ENCODE results near the gene VPS37C. TPM values are rescaled to one million over a fixed set of nuclear protein-coding genes. Genes with fewer than 3 reads are reported as not detected.
"Not testable (repeated sequence)": the region's sequence is repeated elsewhere in the genome, so short reads cannot be mapped to it uniquely, and the experiment has no call there.

Gene VPS37C
- 19.5 and 27.8 TPM in 2 replicates for total RNA-seq

DNA sequence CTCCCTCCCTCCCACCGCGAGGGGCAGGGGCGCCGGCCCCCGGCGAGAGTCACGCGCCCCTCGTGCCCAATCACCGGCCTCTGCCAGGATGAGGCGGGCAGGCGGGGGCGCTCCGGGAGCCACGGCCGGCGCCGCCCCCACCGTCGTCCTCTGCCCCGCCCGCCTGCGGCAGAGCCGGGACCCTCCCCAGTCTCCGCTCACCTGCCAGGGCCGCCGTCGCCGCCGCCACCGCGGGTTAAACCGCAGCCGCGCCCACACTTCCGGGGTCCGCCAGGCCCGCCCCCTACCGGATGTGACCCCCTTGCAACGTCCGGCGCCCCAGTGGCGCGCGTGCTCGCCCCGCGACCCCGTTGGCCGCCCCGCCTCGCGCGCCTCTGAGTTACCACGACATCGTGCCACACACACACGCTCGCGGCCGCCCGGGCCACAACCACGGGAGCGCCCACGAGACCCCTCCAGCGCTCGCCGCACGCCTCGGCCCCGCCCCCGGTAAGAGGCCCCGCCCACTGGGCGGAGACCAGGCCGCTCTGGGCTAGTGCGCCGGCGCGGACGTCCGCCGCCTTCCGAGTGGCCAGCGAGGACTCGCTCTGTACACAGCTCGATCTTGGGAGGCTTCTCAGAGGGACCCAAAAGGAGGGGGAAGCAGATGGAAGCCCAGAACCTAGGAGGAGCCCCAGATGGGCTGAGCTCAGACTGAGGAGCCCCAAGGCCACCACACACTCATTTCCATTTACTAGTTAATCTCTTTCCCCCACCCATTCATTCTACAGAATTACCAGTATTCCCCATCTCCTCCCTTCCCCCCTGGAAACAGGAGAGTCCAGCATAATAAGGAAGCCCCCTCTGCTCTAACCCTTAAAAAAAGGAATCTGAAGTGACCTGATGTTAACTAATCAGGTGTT is at the start of gene VPS37C:
VPS37C (minus strand) TSS at position 237 of the 902 bp plus-strand sequence. CDS start 22,597 bp downstream, outside the sequence.
- peak; percentile 36 for DNase-seq (ENCODE audit: extremely low read depth, low read depth, low spot score)

DNA sequence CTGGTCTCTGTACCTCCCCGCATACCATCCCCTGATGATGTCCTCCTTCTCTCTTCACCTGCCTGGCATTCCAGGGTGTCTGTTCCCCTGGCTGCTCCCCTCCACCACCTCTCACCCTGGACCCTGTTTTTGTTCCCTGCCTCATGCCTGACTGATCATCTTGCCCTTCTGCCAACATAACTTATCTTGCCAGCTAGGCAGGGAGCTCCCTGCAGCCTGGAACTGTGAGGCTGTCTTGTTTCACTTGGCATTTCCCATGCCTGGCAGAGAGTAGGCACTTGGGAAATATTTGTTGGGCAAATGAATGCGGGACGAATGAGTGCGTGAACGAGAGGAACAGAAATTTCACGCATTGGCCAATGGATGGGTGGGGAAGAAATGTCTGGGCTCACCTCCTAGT is 49.4 kb upstream of the VPS37C start:
- DNase-seq (ENCODE audit: extremely low read depth, low read depth, low spot score), result not testable (repeated sequence)

DNA sequence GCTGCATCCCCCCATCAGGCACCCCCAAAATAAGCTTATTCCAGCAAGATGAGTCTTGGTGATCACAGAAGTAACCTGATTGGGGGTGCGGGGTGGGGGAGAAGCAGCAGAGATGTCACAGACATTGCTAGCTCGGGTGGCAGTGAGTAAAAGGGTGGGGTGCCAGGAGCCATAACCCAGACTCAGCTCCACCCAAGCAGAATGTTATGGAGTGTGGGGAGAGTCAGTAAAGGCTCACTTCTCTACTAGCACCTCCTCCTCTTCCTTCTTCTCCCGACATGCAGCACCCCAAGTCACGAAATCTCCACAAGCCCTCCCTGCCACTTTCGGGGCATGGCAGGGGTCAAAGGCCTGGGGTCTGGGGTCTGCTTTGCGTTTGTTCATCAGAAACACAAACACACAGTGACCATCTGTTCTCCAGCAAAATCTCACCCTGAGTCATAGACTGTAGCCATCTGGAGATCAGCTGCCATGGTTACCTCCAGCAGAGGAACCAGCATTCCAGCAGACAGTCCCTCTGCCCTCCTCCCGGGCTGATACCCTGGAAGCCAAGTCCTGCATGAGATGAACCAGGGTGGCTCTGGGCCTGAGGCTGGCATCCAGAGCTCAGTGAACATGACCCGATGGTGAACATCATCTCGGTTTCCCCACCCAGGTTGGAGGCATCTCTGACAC is 46.5 kb upstream of the VPS37C start:
- DNase-seq (ENCODE audit: extremely low read depth, low read depth, low spot score), result not testable (repeated sequence)

DNA sequence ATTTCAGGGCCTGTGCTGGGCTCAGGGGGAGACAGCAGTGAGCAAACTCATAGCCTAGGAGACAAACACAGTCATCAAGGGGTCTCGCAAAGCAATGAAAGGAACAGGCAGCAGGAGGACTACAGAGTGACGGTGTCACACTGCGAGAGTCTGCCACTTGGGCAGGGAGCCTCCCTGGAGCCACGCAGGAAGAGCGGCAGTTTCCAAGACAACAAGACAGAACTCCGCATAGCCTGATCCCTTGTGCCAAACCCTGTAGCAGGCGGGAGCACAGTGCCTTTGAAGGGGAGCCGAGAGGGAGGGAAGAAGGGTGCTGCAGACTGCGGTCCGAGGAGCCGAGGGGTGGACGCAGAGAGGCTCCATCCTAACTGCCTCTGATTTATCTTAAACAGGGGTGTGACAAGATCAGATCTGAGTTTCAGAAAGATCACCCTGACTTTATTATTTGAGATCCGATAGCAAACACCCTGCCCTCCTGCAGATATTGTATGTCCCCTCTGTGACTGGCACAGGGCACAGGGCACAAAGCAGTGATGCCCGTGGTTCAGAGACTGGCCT is 43.4 kb upstream of the VPS37C start:
- not testable (repeated sequence) for DNase-seq (ENCODE audit: extremely low read depth, low read depth, low spot score)

DNA sequence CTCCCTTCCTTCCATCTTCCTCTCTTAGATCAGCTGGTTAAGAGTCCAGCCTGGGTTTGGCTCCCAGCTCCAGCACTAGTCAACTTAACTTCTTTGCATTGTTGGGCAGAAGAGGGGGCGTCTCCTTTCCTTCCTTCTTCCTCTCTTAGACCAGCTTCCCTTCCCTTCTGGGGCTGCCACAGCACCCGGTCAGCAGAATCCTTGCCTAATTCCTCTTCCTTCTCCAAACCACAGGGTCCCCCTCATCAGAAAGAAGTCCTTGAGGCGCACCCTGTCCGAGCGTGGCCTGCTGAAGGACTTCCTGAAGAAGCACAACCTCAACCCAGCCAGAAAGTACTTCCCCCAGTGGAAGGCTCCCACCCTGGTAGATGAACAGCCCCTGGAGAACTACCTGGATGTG is 42.6 kb upstream of the VPS37C start:
- DNase-seq (ENCODE audit: extremely low read depth, low read depth, low spot score), result not testable (repeated sequence)

DNA sequence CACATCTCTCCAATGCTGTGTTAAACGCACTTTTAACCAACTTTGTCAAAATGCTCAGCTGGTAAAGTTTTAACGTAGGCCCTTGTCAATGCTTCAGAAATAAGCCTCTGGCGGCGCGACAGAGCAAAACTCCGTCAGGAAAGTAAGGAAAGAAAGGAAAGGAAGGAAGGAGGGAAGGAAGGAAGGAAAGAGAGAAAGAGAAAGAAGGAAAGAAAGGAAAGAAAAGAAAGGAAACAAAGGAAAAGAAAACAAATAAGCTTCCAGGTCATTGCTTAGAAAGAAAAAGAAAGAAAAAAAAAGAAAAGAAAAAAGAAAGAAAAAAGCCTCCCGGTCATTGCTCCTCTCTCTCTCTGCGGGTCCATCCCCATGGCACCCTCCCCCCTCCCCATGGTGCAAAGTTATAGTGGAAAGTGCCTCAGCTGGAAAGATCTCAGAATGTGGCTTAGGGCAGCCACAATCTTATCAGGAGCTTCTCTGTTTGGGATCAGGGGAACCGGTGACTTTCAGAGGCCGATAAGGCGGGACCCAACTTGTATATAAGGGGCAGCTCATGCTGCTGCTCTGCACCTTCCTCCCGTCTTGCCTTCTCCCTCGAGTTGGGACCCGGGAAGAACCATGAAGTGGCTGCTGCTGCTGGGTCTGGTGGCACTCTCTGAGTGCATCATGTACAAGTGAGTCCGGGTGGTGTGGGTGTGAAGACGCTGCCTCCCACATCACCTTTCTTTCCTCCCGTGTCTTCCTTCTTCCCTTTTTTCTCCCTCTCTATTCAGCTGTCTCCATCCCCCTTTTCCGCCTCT is 41.9 kb upstream of the VPS37C start, which contains the start of gene PGA3:
PGA3 (plus strand) TSS at position 566 of the 797 bp plus-strand sequence; CDS start at position 616, 50 bp downstream.
- not testable (repeated sequence) for DNase-seq (ENCODE audit: extremely low read depth, low read depth, low spot score)

DNA sequence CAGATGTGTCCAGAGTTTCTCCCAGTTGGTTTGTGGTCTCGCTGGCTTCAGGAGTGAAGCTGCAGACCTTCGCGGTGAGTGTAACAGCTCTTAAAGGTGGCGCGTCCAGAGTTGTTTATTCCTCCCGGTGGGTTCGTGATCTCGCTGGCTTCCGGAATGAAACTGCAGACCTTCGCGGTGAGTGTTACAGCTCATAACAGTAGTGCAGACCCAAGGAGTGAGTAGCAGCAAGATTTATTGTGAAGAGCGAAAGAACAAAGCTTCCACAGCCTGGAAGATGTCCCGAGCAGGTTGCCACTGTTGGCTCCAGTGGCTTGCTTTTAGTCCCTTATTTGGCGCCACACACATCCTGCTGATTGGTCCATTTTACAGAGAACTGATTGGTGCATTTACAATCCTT is 40.2 kb upstream of the VPS37C start:
- DNase-seq (ENCODE audit: extremely low read depth, low read depth, low spot score), result no peak

DNA sequence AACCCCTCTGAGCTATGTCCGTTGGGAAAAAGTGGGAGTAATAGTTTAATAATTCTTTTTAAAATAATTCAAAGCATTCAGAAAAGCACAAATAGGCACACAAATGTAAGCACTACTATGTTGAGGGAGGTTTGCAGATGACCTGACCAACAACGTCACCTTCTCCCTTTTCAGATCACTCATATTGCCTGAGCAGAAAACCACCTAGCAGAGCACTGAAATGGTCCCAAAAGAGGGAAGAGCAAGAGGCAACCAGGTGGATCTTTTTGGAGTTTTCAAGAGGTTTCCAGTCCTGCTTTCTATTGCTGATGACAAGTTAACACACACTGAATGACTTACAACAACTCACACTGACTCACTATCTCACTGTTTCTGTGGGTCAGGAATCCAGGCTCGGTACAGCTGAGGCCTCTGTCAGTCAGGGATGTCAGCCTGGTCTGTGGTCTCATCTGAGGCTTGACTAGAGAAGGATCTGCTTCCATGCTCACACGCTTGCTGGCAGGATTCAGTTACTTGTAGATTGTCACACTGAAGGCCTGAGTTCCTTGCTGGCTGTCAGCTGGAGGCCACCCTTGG is 37.8 kb upstream of the VPS37C start:
- DNase-seq (ENCODE audit: extremely low read depth, low read depth, low spot score), result no peak

DNA sequence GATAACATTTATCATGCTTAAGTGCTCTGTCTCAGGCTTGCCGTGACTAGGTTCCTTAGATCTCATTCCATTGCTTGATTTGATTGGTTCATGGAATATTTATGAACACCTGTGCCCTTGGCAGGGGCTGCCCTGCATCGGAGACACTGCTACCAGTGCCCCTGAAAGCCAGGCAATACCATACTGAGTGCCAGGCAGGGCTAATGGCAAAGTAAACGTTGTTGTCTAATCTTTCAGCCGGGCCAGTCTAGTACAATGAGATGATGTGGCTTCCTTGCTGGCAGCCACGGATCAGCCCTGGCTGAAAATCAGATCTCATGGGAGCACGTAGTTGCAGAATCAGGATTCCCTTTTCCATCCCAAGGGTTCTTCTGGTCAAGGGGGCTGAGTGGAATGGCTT is 37.1 kb upstream of the VPS37C start:
- DNase-seq (ENCODE audit: extremely low read depth, low read depth, low spot score), result no peak

DNA sequence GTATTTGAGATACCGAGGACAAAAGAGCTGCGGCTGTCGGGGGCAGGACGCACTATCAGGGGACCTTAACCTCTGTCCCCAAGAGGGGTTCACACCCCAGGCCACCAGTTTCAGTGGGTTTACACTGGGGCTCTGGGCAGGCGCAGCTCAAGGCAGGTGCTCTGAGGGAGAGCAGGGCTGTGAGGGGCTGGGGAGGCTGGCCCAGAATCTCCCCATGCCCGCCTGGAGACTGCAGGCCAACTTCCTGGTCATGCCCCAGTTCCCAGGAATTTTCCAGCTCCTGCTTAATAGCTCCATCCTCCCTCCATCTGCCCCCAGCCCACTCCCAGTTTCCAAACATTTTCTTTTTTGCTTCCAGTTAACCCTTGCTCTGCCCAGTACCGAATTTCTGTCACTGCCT is 34.5 kb upstream of the VPS37C start:
- DNase-seq (ENCODE audit: extremely low read depth, low read depth, low spot score), result no peak

DNA sequence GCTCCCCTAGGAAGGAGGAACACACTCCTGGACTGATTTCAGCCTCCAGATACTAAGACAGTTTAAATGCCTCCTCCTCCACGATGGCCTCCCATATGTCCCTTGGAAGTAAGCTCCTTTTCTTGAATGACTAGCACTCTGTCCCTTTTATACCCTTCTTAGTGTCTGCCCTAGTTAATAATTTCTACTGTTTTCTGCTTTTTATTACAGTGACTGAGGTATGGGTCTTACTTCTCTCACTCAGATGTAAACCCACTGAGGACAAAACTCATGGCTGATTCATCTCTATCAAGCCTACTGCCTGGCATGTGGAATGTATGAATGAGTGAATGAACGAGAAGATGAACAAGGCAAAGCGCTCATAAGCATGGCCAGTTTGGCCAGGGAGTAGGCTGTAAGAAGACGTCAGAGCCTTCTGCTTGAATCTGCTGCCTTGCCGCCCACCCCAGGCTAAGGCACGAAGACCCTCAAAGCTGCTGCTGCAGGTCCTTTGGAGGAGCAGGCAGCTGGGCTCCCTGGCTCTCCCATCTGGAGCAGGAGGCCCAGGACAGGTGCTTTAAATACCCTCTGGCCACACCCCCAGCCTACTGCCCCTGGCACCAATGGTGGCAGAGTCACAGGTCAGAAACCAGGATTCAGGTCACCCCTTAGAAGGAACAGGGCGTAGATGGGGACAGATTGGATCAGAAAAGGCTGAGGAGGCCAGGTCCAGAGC is 33.9 kb upstream of the VPS37C start:
- no peak for DNase-seq (ENCODE audit: extremely low read depth, low read depth, low spot score)

DNA sequence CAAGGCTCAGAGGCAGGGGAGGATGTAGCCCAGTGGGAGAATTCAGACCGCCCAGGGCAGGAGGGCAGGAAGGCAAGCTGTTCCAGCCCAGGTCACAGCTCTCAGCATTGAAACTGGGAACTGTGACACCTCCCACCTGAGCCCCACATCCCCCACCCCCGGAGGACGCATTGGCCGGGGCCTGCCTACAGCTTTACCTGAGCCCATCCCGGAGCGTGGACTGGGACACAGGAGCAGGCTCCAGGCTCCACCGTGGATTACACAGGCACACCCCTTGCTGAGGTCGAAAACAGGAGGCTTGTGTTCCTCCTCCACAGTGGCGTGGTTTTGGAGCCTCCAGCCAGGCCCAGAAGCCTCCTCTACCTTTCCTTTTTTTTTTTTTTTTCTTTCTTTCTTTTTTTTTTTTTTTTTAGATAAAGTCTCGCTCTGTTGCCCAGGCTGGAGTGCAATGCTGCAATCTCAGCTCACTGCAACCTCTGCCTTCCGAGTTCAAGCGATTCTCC is 33.0 kb upstream of the VPS37C start:
- DNase-seq (ENCODE audit: extremely low read depth, low read depth, low spot score), result no peak

DNA sequence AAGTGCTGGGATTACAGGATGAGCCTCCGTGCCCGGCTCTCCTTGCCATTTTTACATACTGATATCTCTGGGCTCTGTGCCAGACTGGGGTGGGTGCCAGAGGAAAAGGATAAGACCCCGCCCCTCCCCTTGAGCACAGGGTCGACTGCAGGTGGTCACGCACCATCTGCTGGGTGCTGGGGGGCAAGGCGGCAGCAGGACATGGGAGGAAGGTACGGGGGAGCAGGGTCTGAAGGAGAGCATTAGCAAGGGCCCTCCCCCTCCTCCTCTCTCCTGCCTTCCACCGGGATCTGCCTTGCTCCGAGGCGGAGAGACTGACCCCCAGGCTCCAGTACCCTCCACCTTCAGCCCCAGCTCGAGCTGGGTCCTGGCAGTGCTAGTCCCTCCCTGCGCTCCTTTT is 32.4 kb upstream of the VPS37C start:
- no peak for DNase-seq (ENCODE audit: extremely low read depth, low read depth, low spot score)

DNA sequence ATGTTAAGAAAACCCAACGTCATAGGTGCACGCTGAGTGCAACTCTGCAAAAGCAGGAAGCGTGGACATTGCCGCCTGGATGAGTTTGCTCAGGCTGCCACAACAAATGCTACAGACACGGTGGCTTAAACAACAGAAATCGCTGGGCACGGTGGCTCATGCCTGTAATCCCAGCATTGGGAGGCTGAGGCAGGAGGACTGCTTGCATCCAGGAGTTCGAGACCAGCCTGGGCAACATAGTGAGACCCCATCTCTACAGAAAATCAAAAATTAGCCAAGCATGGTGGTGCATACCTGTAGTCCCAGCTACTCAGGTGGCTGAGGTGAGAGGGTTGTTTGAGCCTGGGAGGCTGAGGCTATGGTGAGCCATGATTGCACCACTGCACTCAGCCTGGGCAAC is 28.7 kb upstream of the VPS37C start:
- DNase-seq (ENCODE audit: extremely low read depth, low read depth, low spot score), result no peak

DNA sequence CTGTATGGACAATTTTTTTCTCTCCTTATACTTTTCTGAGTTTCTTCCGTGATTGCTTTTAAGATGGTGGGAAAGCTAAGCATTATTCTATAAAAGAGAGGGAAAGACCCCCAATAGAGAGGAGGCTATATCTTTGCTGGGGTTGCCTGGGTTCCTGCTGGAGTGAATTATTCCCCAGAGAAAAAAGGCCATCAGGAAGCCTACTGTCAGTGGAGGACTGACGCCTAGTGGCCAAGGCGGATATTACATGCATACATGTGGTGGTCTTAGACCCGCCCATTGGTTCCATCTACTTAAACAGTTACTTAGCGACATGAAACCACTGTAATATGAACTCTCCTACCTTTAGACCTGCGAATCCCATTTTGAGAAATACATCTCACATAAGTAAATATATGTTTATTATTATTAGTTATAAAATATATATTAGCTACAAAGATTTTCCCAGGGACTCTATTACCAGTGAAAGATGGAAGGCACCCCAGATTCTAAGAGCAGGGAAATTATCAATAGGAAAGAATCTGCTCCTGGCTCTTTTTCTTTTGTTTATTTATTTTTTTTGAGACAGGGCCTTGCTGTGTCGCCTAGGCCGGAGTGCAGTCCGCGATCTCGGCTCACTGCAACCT is 26.4 kb upstream of the VPS37C start:
- DNase-seq (ENCODE audit: extremely low read depth, low read depth, low spot score), result peak; percentile 48

DNA sequence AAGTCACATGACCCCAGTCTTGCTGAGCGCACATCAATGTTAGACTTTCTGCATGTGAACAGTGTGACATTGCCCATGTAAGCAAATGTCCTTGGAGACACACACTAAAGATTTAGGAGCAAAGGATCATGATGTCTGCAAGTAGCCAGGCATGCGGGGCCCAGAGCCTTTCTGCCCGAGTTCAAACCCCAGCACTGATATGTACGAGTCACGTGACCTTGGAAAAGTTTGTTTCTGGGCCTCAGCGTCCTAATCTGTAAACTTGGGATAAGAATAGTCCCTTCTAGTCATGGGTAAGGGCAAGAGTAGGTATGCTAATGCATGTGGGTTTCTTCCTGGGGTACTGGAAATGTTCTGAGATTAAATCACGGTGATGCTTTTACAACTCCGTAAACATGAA is 25.3 kb upstream of the VPS37C start:
- DNase-seq (ENCODE audit: extremely low read depth, low read depth, low spot score), result no peak

DNA sequence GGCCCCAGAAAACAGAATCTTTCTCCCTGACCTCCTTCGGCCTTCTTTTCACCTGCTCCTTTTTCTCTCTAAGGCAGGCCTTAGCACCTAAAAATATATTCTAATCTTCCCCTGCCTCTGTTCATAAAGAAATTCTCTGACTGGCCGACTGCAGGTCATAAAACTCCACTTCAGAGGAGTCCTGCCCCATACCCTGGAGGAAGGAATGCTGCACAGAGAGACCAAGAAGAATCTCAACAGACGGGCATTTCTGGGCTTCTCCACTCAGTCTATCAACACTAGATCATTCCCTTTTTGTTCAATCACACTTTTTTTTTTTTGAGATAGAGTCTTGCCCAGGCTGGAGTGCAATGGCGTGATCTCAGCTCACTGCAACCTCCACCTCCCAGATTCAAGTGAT is 22.4 kb upstream of the VPS37C start:
- DNase-seq (ENCODE audit: extremely low read depth, low read depth, low spot score), result no peak

DNA sequence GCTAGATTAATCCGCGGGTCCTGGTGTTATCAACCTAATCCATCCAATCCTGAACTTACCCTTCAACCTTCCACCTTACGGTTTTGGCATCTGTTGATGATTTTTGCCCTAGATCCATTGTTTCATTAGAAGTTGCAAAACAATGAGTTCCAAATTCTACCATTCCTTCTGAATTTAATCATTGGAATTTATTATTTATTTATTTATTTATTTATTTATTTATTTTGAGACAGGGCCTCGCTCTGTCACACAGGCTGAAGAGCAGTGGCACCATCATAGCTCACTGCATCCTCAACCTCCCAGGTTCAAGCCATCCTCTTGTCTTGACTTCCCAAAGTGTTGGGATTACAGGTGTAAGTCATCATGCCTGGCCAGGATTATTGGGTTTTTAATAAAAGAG is 20.3 kb upstream of the VPS37C start:
- no peak for DNase-seq (ENCODE audit: extremely low read depth, low read depth, low spot score)

DNA sequence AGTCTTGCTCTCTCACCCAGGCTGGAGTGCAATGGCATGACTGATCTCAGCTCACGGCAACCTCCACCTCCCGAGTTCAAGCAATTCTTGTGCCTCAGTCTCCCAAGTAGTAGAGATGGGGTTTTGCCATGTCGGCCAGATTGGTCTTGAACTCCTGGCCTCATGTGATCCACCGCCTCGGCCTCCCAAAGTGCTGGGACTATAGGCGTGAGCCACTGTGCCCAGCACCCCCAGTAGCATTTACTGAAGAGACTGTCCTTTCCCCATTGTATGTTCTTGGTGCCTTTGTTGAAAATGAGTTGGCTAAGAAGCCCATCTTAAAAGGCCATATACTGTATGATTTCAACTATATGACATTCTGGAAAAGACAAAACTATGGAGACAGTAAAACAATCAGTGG is 19.0 kb upstream of the VPS37C start:
- not testable (repeated sequence) for DNase-seq (ENCODE audit: extremely low read depth, low read depth, low spot score)
